ENCODE results near the gene RPTOR. TPM values are rescaled to one million over a fixed set of nuclear protein-coding genes. Genes with fewer than 3 reads are reported as not detected.

The RPTOR gene
- total RNA-seq, 1 donor = 27.9 TPM

DNA sequence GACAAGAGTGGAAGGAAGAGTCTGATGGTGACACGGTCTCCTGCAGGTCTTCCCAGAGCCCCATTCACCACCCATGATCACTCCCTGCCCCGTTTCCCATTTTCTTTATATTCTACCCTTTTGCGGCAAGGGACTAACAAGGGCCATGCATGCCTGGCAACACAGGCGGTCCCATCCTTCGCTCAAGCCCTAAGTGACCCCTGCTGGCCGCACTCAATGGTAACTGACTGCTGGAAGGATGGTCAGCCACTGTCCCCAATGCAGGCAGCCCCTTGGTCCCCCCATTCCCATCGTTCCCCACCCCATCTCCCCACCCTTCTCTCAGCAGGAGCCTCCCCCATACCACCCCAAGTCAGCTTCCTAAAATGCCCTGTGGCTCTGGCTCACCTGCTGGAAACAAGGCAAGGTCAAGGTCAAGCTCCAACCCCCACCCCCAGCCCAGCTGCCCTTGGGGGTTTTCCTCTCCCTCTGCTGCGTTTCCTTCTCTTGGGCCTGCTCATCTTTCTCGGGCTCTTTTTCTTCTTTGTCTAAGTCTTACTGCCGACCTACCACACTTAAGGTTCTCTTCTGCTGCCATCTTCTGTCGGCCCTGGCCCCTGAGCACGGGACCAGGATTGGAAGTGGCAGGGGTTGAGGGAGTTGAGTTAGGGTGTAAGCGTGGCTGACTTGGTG, 116.0 kb downstream of the RPTOR start:
- Histone ChIP-seq H3K27ac (ENCODE audit: low read depth, low read length) (no peak overlapping the region), H2AFZ (ENCODE audit: low read length) (no peak overlapping the region), H3K4me2 (ENCODE audit: insufficient read depth, low read length) (no peak overlapping the region), H3K4me3 (ENCODE audit: insufficient read depth, low read length) (no peak overlapping the region), H4K20me1 (ENCODE audit: insufficient read depth, low read length) (peaks cover 29% of the 10 kb centered on the region), H3K36me3 (ENCODE audit: insufficient read depth, low read length) (no peaks in the 10 kb centered on the region), H3K4me1 (ENCODE audit: insufficient read depth, low read length) (no peaks in the 10 kb centered on the region), H3K79me2 (ENCODE audit: insufficient read depth, low read length) (peaks cover 73% of the 10 kb centered on the region), H3K27me3 (ENCODE audit: insufficient read depth, low read length) (no peaks in the 10 kb centered on the region), H3K9me3 (ENCODE audit: low read depth, low read length) (no peaks in the 10 kb centered on the region)
- DNase-seq (ENCODE audit: insufficient read length, low spot score, missing footprints) = peak; percentile 36
- TF ChIP-seq CTCF (IDR thresholded peaks at IDR 0.05; ENCODE audit: extremely low read depth, low read depth, low read length) = no peak

GRCh38 chr17:80662557-80662956, 117.9 kb downstream of the RPTOR start:
- Histone ChIP-seq H3K79me2 (ENCODE audit: insufficient read depth, low read length) (peaks cover 57% of the 10 kb centered on the region), H3K9me3 (ENCODE audit: low read depth, low read length) (no peaks in the 10 kb centered on the region), H4K20me1 (ENCODE audit: insufficient read depth, low read length) (peaks cover 21% of the 10 kb centered on the region), H3K36me3 (ENCODE audit: insufficient read depth, low read length) (no peaks in the 10 kb centered on the region), H3K27ac (ENCODE audit: low read depth, low read length) (no peak overlapping the region), H3K4me2 (ENCODE audit: insufficient read depth, low read length) (no peak overlapping the region), H3K4me3 (ENCODE audit: insufficient read depth, low read length) (no peak overlapping the region), H3K4me1 (ENCODE audit: insufficient read depth, low read length) (no peaks in the 10 kb centered on the region), H2AFZ (ENCODE audit: low read length) (no peak overlapping the region), H3K27me3 (ENCODE audit: insufficient read depth, low read length) (no peaks in the 10 kb centered on the region)
- no peak for TF ChIP-seq CTCF (IDR thresholded peaks at IDR 0.05; ENCODE audit: extremely low read depth, low read depth, low read length)
- DNase-seq (ENCODE audit: insufficient read length, low spot score, missing footprints) = no peak

GRCh38 chr17:80663781-80664206, 119.2 kb downstream of the RPTOR start:
- H3K27me3 ChIP-seq (ENCODE audit: insufficient read depth, low read length) = no peaks in the 10 kb centered on the region
- H2AFZ ChIP-seq (ENCODE audit: low read length) = no peak overlapping the region
- TF ChIP-seq CTCF (IDR thresholded peaks at IDR 0.05; ENCODE audit: extremely low read depth, low read depth, low read length) = no peak
- no peaks in the 10 kb centered on the region for H3K36me3 ChIP-seq (ENCODE audit: insufficient read depth, low read length)
- no peak overlapping the region for H3K27ac ChIP-seq (ENCODE audit: low read depth, low read length)
- H4K20me1 ChIP-seq (ENCODE audit: insufficient read depth, low read length) = peaks cover 27% of the 10 kb centered on the region
- H3K4me3 ChIP-seq (ENCODE audit: insufficient read depth, low read length) = no peak overlapping the region
- H3K4me2 ChIP-seq (ENCODE audit: insufficient read depth, low read length) = no peak overlapping the region
- DNase-seq (ENCODE audit: insufficient read length, low spot score, missing footprints) = no peak
- peaks cover 52% of the 10 kb centered on the region for H3K79me2 ChIP-seq (ENCODE audit: insufficient read depth, low read length)
- H3K4me1 ChIP-seq (ENCODE audit: insufficient read depth, low read length) = no peaks in the 10 kb centered on the region
- no peaks in the 10 kb centered on the region for H3K9me3 ChIP-seq (ENCODE audit: low read depth, low read length)

- no peak for TF ChIP-seq CTCF (IDR thresholded peaks at IDR 0.05; ENCODE audit: extremely low read depth, low read depth, low read length)
- Histone ChIP-seq H3K4me3 (ENCODE audit: insufficient read depth, low read length) (no peak overlapping the region), H3K4me1 (ENCODE audit: insufficient read depth, low read length) (no peaks in the 10 kb centered on the region), H3K9me3 (ENCODE audit: low read depth, low read length) (no peaks in the 10 kb centered on the region), H3K4me2 (ENCODE audit: insufficient read depth, low read length) (no peak overlapping the region), H3K36me3 (ENCODE audit: insufficient read depth, low read length) (no peaks in the 10 kb centered on the region), H3K27me3 (ENCODE audit: insufficient read depth, low read length) (no peaks in the 10 kb centered on the region), H3K27ac (ENCODE audit: low read depth, low read length) (no peak overlapping the region), H2AFZ (ENCODE audit: low read length) (no peak overlapping the region), H4K20me1 (ENCODE audit: insufficient read depth, low read length) (peaks cover 27% of the 10 kb centered on the region), H3K79me2 (ENCODE audit: insufficient read depth, low read length) (peaks cover 47% of the 10 kb centered on the region)
- DNase-seq (ENCODE audit: insufficient read length, low spot score, missing footprints) = peak; percentile 9
Measured at GRCh38 chr17:80664217-80664790, 119.7 kb downstream of the RPTOR start.
